Stomach (tissue), 9 donors: ENCODE measurements around the gene MRPL19. TPM values are rescaled to one million over a fixed set of nuclear protein-coding genes. Genes with fewer than 3 reads are reported as not detected.

Experiments
- DNase-seq, 2 donors: peaks; one replicate each; pipeline versions ENCODE4 v3.0.0 to v3.0.0-alpha.2; 2013 to 2019
- H3K27ac ChIP-seq, 5 donors: fragments of 200-600 bp in 4 of 5; sonication (generic) in 4 of 5; one replicate each; pipeline ENCODE4 v1.5.1; 2013 to 2019; ENCODE audit warnings: mild to moderate bottlenecking in 1 of 5, moderate library complexity in 1 of 5
- H3K27me3 ChIP-seq, 3 donors: fragments of 200-600 bp; sonication (generic); one replicate each; pipeline ENCODE4 v1.5.1; 2017 to 2019; ENCODE audit warnings: mixed run types in 1 of 3
- H3K36me3 ChIP-seq, 4 donors: fragments of 200-600 bp; sonication (generic); 1 replicate in 3 of 4; 2 replicates in 1 of 4; pipeline ENCODE4 v1.5.1; 2016 to 2019
- H3K4me1 ChIP-seq, 4 donors: fragments of 200-600 bp; sonication (generic); one replicate each; pipeline ENCODE4 v1.5.1; 2016 to 2019
- H3K4me3 ChIP-seq, 4 donors: fragments of 200-600 bp; sonication (generic) in 3 of 4; one replicate each; pipeline ENCODE4 v1.5.1; 2016 to 2019; ENCODE audit warnings: mild to moderate bottlenecking in 1 of 4
- H3K9me3 ChIP-seq, 4 donors: fragments of 200-600 bp; sonication (generic); one replicate each; pipeline ENCODE4 v1.5.1; 2016 to 2019
- CTCF ChIP-seq, 7 experiments: fragments of 450-650 bp in 4 of 7; fragments of 200-600 bp in 3 of 7; sonication (generic) in 3 of 7; IDR thresholded peaks; one replicate each; pipeline ENCODE4 v1.5.1; 2016 to 2019; ENCODE audit warnings: antibody characterized with exemption in 7 of 7, control low read depth in 2 of 7, mild to moderate bottlenecking in 1 of 7
- EP300 ChIP-seq: sonication (generic); formaldehyde crosslinking; IDR thresholded peaks from one replicate; pipeline ENCODE4 v1.6.1; 2017; ENCODE audit warnings: antibody characterized with exemption
- POLR2A ChIP-seq, 4 donors: fragments of 450-650 bp; IDR thresholded peaks; one replicate each; pipeline ENCODE4 v1.6.1; 2016; ENCODE audit warnings: antibody characterized with exemption in 4 of 4, control low read depth in 2 of 4, mild to moderate bottlenecking in 1 of 4, moderate library complexity in 1 of 4
- POLR2AphosphoS5 ChIP-seq, 3 donors: sonication (generic); formaldehyde crosslinking; IDR thresholded peaks; one replicate each; pipeline ENCODE4 v1.6.1; 2016; ENCODE audit warnings: antibody characterized with exemption in 3 of 3
- WGBS, 5 donors: extraction: QIAGEN DNeasy Blood & Tissue Kit in 3 of 5; methylation state at CpG; one replicate each; pipeline versions ENCODE4 v1.1.5 to v1.1.7; 2013 to 2018; 5-methylcytosine and 5-hydroxymethylcytosine counted together
- intact Hi-C: fragments of 100-400 bp; cut with DNase I; formaldehyde crosslinking; loops from one replicate; pipeline ENCODE4 v1.15.1; 2023; ENCODE audit warnings: low total_unique reads
- polyA plus RNA-seq, 3 donors: library from polyadenylated mRNA; stranded (reverse); fragments of 200-250 nt; gene quantifications; one replicate each; pipeline ENCODE4 v1.2.3, GENCODE V29; 2013
- total RNA-seq, 5 donors: library from RNA; depleted of rRNA; stranded (reverse); fragments of >200 nt; gene quantifications; one replicate each; pipeline versions ENCODE4 v1.1.0 to v1.2.3, GENCODE V29; 2014 to 2016
- donor health status: healthy with polysubstance abuse.
- donor health status: Bipolar disorder and iron deficiency.
- donor health status: healthy.

Gene MRPL19
- total and polyA plus RNA-seq, 8 donors, result 8.8 to 55.0 (median 29.9) TPM

DNA sequence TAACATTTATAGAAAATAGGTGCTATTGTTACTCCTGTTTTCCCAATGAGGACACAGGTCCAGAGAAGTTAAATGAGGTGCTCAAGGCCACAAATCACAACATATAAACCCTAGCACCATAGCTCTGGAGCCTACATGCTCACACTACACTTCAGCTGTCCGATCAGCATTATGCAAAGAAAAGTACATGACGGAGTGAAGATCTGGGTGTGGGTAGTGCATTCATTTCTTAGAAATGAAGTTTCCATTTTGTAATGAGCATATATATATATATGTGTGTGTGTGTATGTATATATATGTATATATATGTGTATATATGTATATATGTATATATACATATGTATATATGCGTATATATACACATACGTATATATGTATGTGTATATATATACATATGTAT is 30.2 kb upstream of the MRPL19 start:
- Histone ChIP-seq H3K36me3 (no peaks in the 10 kb centered on the region), H3K27ac (no peak overlapping the region), H3K9me3 (peaks cover 0 to 8% (median 0%) of the 10 kb centered on the region in 4 donors), H3K4me3 (no peak overlapping the region), H3K4me1 (no peaks in the 10 kb centered on the region), H3K27me3 (peaks cover 0 to 8% (median 0%) of the 10 kb centered on the region in 3 donors)
- DNase-seq, result no peak
- TF ChIP-seq EP300 (no peak), CTCF (IDR thresholded peaks at IDR 0.05) (no peak), POLR2A (IDR thresholded peaks at IDR 0.05) (no peak), POLR2AphosphoS5 (IDR thresholded peaks at IDR 0.05) (no peak)
- 88 to 97% (median 92%) methylated on average over 4 of the region's 4 CpGs for WGBS, 5 donors
- intact Hi-C loops, result no loop called here

DNA sequence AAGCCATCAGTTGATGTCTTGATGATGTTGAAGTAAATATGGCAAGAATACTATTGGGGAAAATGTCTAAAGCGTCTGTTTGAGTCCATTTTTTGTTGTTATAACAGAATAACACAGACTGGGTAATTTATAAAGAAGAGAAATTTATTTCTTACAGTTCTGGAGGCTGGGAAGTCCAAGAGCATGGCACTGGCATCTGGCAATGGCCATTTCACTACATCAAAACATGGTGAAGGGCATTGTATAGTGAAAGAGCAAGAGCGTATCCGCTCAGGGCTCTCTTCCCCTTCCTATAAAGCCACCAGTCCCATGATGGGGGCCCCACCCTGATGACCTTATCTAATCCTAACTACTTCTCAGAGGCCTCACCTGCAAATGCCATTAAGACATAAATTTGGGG is 29.6 kb upstream of the MRPL19 start:
- 87 to 97% (median 92%) methylated on average over 3 of the region's 3 CpGs for WGBS, 5 donors
- Histone ChIP-seq H3K27me3 (peaks cover 0 to 7% (median 0%) of the 10 kb centered on the region in 3 donors), H3K4me3 (no peak overlapping the region), H3K4me1 (no peaks in the 10 kb centered on the region), H3K27ac (no peak overlapping the region), H3K9me3 (peaks cover 0 to 8% (median 0%) of the 10 kb centered on the region in 4 donors), H3K36me3 (no peaks in the 10 kb centered on the region)
- no peak for DNase-seq
- no peak for TF ChIP-seq POLR2A (IDR thresholded peaks at IDR 0.05)
- TF ChIP-seq EP300, result no peak
- no peak for TF ChIP-seq POLR2AphosphoS5 (IDR thresholded peaks at IDR 0.05)
- TF ChIP-seq CTCF (IDR thresholded peaks at IDR 0.05), result no peak
- intact Hi-C loops, result no loop called here

- 77 to 89% (median 80%) methylated on average over 4 of the region's 4 CpGs for WGBS, 5 donors
- H3K4me3 ChIP-seq, result no peak overlapping the region
- no peak for DNase-seq
- no peaks in the 10 kb centered on the region for H3K4me1 ChIP-seq
- intact Hi-C loops, result no loop called here
- TF ChIP-seq CTCF (IDR thresholded peaks at IDR 0.05) (no peak), EP300 (no peak), POLR2AphosphoS5 (IDR thresholded peaks at IDR 0.05) (no peak), POLR2A (IDR thresholded peaks at IDR 0.05) (no peak)
- no peak overlapping the region for H3K27ac ChIP-seq
- H3K9me3 ChIP-seq, result peaks cover 0 to 8% (median 0%) of the 10 kb centered on the region in 4 donors
- H3K27me3 ChIP-seq, result peaks cover 0 to 16% (median 0%) of the 10 kb centered on the region in 3 donors
- no peaks in the 10 kb centered on the region for H3K36me3 ChIP-seq
Observed at GRCh38 chr2:75619956-75620740, 26.4 kb upstream of the MRPL19 start.

DNA sequence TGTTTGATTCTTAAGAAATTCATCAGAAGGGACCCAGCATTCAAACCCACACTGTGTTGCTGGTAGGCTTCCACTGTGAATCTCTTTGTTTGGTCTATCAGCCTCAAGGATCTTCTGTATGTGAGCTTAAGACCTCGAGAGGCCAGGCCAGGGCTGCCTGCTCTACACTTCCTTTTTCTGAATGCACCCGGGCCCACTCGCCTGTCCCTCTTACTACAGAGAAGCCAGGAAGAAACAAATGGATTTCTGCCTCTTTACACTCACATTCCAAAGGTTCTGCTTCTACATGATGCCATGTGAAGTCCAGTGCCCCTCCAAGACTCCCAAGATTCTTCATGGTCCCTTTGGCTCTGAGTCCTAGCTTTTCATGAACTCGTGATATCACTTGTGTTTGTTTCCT is 25.4 kb upstream of the MRPL19 start:
- H3K4me1 ChIP-seq, result no peaks in the 10 kb centered on the region
- peaks cover 0 to 16% (median 0%) of the 10 kb centered on the region in 3 donors for H3K27me3 ChIP-seq
- TF ChIP-seq POLR2AphosphoS5 (IDR thresholded peaks at IDR 0.05) (no peak), CTCF (IDR thresholded peaks at IDR 0.05) (no peak), POLR2A (IDR thresholded peaks at IDR 0.05) (no peak), EP300 (no peak)
- peaks cover 0 to 8% (median 0%) of the 10 kb centered on the region in 4 donors for H3K9me3 ChIP-seq
- no peak for DNase-seq
- 71 to 80% (median 77%) methylated on average over 4 of the region's 4 CpGs for WGBS, 5 donors
- H3K27ac ChIP-seq, result no peak overlapping the region
- no peak overlapping the region for H3K4me3 ChIP-seq
- intact Hi-C loops, result no loop called here
- H3K36me3 ChIP-seq, result no peaks in the 10 kb centered on the region
